GM18520 (cell line): Measurements from ENCODE around the gene PIEZO2.

ENCODE experiments used
- ATAC-seq: cut with Tn5 transposase; IDR thresholded peaks from one replicate; pipeline ENCODE4 v1.9.1; 2021; ENCODE audit not compliant: unreplicated experiment

Gene PIEZO2

DNA sequence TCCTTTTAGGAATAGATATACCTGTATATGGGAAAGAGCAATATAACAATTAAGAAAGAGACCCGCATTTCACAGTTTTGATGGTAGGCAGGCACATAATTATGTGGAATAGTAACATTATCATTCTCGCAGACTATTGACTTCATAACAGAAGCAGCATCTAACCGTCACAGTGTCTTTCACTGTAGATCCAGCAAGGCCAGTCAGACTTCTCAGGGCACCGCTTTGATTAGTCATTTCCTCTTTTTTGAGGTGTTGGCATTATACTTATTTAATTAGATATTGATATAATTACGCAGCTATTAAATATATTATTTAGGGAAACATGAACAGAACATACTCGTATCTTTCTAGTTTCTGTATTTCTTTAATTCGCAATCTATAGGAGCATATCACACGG, 447.2 kb downstream of the PIEZO2 start:
- ATAC-seq: peak; percentile 62

DNA sequence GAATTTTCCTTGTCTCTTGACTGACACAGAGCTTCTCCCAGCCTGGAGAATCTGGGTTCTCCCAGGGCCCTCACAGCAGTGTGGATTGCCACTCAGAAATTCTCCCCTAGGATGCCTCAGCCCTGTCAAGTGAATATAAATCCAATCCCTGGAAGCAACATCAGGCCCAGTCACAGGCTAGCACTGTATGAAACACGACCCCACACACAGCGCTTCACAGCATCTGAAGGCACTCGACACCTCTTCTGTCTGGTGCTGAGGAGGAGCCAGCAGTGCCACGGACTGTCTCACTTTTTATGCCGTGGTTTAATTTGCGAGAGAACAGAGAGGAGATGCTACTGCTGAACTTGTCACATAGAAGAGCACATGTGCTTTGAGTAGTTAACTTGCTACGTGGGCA, 459.0 kb downstream of the PIEZO2 start:
- ATAC-seq: no peak

DNA sequence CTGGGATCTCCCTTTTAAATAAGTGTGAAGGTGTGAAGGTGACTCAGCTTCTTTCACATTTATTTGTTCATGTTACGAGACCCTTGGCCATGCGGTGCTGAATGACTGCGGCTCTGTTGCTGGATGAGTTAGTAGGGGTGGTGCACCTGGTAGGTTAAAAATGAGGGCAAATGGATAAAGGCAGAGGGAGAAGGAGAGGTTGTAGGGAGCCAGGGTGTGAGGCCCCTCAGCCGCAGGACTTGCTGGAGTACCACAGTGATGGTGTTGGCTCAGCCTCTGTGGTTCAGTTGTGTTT, 459.4 kb downstream of the PIEZO2 start:
- no peak for ATAC-seq

DNA sequence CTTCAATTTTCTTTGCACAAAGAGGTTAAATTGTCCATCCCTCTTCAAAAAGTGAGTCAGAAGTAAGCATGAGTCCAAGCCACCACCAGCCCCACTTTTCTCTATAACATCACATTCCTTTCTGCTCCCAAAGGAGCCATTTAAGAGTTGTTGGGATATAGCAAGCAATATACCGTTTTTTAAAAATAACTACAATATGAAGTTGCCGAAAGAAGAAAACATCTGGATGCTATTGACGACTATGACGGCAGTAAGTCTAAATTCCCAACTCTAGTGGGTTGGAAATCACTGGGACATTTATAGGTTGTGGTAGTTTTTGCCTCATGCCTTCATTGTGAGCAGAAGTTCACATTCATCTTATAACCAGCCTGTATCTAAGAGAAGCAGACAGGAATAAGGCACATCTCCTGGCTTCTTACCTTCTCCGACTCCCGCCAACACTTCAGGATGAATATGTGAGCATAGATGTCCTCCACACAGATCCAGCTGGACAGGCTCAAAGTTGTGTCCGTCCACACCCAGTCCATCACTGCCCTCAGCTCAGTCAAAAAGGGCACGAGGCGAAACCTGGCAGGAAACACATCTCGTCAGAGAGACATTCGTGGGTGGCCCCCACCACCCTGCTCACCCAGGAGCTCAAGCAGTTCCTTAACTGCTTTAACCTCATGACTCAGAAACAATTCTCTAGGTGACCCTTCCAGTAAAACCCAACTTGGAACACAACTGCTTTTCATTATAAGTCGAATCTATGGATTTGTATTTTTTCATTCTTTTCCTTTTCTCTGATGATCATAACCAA, 459.9 kb downstream of the PIEZO2 start:
- no peak for ATAC-seq

DNA sequence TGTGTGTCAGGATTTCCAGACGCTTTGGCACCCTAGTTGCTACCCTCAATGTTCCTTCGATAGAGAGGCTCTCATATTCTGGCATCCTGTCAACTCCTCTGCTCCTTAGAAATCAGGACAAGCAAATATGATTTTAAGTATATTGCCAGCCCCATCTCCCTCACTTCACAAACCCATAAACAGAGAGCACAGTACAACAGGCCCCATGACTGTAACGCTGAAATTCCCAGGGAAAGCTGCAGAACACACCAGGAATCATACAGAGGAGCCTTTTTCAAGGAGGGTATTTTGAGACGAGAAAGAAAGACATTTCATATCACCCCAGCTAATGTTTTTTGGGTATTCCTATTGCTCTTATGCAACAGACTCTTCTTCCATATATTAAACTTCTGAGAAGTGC, 460.6 kb downstream of the PIEZO2 start:
- ATAC-seq: no peak

DNA sequence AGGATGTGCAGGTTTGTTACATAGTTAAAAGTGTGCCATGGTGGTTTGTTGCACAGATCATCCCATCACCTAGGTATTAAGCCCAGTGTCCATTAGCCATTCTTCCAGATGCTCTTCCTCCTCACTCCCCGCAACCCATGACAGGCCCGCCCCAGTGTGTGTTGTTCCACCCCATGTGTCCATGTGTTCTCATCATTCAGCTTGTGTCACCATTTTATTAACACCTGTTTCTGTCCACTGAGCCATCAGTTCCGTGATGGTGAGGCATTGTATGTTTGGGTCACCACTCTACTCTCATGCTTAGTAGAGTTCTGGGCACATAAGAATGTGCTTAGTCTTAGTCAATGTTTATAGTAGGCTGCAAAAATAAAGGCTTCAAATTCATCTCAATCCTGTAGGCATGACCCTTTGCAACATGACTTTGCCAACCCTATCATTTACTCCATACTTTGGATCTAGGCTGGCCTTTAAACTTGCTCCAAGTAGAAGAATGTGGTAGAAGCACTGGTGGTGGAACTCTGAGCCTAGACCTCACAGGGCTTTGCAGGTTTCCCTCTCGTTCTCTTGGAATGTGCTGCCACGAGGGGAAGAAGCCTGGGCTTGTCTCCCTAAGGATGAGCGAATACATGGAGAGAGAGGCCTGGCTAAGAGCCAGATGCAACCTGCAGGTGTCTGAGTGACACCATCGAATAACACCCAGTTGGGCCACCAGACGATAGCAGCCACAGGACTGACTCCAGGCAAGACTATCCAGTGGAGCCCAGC, 462.0 kb downstream of the PIEZO2 start:
- no peak for ATAC-seq

DNA sequence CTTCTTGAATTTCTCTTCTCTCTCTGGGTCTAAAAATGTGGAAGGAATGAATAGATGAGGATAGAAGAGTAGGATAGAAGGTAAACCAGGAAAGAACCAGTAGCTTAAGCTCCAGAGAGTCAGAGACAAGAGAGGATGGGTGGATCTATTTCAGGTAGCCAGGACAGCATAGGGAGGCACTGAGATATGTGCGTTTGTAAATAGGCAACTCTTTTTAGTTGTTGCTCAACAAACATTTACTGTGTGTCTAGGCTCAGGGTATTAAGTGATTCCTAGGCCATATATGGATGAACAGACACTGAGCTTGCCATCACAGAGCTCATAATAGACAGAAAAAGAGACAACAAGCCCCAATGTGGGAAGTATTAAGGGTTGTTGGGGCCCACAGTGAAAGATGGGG, 463.1 kb downstream of the PIEZO2 start:
- ATAC-seq: no peak

DNA sequence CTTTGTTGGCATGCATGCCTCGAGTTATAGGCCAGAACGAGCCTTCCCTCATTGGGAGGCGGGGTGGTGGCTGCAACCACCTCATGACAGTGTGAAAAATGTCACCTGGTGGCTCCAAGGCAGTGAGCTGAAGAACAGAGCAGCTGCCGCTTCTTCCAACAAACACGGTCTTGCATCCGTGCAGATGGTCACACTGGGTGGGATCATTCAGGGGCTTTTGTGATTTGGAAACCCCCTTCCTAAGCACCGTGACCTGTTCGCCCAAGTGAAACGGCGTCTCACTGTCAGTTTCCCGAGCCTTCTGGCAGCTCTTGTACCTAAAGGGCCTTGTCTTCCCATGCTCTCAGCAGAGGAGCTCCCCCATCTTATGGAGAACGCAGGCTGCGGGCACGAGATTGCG, 463.9 kb downstream of the PIEZO2 start:
- ATAC-seq: no peak

DNA sequence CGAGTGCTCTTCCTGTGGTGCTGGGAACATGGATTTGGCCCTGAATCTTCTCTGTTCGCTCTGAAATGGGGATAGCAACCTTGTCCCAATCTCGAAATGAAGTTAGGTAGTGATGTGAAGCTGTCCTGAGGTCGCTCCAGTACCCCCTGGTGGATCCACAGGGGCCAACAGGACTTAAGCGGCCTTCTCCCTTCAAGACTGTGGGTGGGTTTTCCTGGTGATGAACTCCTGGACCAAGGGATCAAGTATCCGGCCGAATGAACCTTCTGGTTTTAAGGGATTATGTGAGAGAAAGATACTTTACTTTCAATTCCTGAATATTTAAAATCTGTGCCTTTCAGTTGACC, 467.0 kb downstream of the PIEZO2 start:
- no peak for ATAC-seq

DNA sequence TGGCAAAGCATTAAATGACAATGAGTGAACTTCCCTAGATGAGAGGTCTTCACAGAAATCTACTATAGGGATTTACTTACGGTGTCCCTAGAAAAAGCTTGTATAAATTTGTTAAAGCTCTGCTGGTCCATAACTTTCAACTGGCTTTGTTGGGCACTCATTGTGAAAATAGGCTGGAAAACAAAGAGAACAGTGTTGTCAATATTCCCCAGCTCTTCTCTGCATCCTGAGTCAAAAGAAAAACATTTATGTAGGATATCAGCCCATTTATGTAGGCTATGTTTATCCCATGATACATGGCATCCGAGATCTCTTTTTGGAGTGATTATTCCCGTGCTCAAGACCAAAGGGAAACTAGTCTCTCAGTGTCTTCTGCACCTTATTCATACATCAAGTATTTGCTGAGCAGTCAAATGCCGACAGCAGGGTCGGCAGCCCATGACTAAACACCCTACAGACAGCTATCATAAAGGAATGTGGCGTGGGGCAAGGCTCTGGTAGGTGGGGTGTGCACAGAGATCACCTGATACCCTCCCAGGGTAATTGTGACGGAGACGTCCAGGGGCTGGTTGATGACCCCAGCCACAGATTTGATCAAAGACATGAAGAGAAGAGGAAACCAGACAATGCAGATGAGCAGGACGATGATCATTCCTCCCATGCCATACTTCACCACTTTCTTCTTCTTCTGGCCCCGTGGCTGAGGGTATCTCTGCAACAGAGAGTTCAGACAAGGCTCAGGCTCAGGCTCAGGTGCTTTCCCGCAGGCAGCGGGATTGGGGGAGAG, 467.6 kb downstream of the PIEZO2 start:
- ATAC-seq: no peak

DNA sequence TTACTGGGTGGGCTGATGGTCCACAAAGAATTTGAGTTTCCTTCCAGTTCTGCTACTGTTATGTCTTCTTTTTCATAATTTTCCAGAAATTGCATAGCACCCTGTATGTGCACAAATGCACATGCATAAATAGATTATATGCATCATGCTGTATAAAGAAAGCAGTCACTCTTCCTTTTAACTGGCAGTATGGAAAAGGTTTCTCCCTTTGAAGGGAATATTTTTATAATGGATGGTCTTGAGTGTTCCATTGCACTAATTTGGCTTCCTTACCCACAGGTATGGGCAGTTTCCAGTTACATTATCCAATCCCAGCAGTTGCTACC, 469.1 kb downstream of the PIEZO2 start:
- no peak for ATAC-seq

DNA sequence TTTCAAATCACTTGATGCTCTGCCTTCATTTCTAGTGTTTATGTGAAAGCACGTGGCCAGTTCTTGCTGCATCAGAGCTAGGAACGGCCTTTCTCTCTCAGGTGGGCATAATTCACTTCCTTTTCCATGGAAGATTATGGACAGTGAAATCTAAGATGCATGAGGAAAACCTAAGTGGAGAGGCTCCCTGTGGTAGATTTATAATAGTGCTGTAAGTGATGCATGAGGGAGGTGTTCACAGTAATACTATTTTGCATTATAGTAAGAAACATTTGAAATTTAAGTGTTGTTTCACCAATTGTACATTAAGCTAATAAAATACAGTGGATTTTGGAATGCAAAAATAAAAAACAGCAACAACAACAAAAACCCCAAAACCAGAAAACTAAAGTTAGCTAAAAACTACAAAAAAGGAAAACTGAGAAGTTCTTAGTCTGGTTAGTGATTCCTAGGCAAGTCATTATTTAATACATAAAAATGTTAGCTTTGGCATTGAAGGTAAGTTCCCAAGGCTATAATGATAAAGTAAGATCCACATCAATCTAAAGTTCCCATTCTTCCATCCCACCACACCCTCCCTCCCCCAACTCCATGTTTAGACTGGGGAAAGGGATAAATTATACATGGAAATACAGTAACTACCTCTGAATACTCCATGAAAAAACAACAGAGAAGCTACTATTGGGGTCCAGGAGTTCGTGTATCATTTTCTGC, 469.7 kb downstream of the PIEZO2 start:
- no peak for ATAC-seq

DNA sequence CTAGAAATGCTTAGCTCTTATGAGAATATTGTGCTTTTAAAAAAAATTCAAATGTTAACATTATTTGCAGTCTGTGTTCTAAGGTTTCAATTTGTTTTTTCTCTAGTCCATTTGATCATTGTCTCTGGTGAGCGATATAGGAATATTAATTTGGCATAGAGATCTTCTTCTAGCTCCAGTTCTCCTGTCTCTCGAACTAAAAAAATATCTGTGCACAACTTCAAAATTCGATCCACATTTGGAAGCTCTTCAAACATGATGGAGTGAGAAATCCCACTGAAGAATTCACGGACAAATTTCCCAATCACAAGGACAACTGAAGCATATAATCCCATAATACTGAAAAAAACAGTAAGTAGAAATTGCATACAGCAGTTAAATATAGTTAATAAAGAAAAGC, 477.9 kb downstream of the PIEZO2 start:
- no peak for ATAC-seq

DNA sequence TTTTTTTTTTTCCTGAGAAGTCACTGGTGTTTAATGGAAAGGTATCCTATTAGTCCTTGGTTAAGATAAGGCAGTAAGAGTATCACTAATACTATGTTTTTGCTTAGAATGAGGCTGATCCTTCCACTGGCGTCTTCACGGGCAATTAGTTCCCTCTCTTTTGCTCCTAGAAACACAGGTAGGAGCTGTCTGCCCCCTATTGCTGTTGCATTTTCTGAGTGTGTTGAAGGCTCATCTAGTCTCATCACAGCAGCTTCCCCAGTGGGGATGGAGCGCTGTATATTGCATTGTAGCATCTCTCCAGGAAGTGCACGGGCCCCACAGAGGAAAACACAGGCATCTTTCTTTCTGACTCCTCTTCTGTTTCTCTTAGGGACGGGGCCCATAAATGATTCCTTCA, 478.5 kb downstream of the PIEZO2 start:
- ATAC-seq: no peak

DNA sequence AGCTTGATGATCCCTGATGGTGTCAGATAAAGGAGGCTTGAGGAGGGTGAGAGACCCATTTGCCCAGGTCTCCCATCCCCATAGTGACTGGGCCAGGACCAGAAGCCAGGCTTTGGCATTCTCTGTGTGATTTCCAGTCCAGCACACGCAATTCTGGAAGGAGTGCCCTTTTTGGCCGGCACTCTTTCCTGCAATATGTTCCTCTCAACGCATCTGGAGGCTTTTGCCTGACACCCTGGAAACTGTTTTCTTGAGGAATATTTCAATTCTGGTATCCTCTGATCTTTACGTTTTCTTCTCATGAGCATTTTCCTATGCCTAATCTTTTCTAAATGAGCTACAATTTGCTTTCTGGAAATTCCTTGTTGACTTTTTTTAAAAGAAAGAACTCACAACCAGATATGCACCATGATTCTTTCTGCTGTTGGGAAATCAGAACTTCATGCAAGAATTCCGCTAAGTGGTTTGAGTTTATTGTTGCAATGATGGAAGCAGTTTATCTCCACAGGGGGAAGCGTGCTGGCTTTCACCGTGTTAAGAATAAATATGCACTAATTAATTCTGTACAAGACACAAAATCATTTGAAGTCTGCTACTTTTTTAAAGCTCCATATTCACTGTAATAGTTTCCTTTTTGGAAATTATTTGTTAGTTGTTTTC, 479.8 kb downstream of the PIEZO2 start:
- no peak for ATAC-seq

DNA sequence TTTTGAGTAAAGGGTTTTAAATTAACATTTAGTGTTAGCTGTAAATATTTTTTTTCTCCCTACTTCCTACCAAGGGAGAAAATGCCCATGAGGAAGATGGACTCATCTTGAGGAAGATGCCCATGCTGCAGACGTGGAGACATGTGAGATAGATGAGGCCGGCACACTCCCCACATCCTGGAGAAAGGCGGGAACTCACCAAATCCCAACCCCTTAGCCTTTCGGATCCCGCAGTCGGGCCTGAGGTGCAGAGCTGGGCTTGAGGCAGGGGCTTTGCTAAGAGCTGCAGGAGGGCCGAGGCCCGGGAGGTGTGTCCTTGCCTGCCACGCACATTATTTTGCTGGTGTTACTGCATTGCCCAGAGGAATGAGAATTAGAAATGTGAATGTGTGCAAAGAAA, 485.6 kb downstream of the PIEZO2 start:
- ATAC-seq: no peak

DNA sequence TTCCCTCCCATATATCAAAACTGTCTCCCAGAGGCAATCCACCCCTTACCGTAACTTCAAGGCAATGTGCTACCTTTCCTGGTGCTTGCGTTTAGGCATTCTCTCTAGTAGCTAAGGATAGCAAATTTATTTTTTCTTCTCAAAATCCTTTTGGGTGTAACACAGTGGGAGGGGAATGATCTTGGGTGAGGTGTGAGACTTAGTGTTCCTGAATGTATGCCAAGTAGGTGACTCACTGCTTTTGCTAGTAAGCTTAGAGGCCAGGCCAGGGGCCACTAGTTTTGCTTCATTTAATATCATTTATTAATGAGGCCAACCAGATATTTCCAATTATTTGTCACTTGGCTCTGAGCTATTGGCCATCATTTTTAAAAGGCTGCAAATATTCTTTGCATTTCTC, 488.1 kb downstream of the PIEZO2 start:
- ATAC-seq: no peak

DNA sequence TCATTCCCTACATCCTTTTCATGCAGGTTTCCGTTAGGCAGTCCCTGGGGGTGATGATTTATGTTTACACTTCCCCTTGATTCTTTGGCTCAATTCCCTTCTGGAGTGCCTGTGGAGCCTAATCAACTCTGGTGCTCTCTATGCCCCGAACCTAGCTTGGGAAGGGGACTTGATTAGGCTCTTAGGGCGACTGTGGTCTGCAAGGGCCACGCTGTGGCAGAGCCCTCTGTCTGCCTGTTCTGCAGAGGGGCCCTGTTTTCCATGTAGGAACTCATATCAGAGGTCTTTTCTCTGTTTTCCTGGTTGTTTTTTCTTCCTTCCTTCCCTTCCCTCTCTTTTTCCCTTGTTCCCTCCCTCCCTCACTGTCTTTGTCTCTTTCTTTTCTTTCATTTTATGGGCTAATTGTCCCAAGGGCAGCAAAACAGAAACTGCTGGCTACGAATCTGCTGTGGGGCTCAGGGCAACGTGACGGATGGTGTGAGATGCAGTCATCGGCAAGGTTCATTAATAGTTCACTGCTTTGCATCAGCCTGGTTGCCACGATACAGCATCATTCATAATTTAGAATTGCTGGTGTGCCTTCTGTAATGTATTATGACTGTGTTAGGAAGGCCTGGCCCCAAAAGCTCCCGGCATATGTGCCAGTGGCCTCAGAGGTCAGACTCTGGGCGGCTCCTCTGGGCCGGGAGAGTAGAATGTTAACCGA, 489.0 kb downstream of the PIEZO2 start:
- peak; percentile 77 for ATAC-seq

DNA sequence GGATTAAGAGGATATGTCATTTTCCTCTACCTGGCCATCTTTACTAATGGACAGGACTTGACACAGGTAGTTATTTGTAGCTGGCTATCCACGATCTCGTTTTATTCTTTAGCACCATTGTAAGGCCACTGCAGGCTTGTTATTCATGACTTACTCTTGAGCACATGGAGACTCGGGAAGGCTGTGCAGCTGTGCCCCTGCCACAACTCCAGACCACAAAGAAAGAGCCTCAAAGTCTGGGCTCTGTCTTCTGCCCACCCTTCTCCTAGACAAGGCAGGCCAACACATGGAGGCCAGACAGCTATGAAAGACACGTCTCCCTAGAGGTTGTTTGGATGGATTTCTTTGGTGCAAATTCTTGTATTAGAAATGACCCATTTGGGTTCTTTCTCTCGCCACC, 489.8 kb downstream of the PIEZO2 start:
- ATAC-seq: no peak

DNA sequence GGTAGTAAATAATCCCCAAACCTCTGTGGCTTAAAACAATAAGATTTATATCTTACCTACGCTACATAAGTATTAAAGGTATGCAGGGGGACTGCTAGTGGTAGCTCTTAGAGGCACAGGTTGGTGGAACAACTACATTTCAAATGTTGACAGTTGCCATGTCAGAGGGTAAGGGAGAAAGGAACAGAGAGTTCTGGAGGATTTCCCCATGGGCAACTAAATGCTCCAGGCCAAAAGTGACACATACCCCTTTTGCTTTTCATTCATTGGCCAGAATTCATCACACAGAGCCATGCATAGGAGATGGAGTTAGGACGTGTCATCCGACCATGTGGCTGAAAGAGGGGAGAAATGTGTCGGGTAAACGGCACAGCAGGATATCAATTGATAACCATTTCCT, 490.4 kb downstream of the PIEZO2 start:
- ATAC-seq: no peak
